ENCODE data around the gene OBSCN.
"Not testable (repeated sequence)": the region's sequence is repeated elsewhere in the genome, so short reads cannot be mapped to it uniquely, and the experiment has no call there.

The OBSCN gene

GRCh38 chr1:228170666-228171065 lies 37.2 kb upstream of the OBSCN start:
- DNase-seq (ENCODE audit: low spot score), result no peak

DNA sequence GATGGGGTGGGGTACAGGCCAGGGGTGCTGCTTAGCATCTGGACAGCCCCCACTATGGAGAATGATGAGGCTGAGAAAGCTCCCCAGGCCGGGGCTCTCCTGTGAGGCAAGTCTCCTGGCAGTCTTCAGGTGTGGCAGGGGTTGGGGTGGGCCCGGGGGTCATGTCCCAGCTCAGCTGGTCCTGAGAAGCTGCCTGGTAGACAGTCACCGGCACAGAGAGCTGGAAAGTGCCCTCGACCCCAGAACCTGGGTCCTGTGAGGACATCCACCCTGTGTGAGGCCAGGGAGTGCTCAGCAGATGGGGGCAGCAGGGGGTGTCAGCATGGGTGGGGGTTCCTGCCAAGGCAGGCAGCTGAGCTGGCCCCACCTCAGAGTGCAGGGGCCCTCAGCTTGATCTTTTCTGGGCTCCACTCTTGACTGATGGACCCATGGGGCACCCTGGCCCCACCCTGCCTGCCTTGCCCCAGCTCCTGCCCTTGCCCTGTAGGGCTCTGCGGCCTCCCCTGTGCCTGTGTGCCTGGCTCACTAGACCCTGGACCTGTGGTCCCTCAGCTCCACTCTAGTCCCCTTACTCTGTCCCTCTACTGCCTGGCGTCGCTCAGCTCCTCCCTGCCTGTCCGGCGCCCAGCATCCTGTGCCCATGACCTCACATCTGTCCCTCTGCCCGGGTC lies 36.5 kb upstream of the OBSCN start:
- no peak for DNase-seq (ENCODE audit: low spot score)

DNA sequence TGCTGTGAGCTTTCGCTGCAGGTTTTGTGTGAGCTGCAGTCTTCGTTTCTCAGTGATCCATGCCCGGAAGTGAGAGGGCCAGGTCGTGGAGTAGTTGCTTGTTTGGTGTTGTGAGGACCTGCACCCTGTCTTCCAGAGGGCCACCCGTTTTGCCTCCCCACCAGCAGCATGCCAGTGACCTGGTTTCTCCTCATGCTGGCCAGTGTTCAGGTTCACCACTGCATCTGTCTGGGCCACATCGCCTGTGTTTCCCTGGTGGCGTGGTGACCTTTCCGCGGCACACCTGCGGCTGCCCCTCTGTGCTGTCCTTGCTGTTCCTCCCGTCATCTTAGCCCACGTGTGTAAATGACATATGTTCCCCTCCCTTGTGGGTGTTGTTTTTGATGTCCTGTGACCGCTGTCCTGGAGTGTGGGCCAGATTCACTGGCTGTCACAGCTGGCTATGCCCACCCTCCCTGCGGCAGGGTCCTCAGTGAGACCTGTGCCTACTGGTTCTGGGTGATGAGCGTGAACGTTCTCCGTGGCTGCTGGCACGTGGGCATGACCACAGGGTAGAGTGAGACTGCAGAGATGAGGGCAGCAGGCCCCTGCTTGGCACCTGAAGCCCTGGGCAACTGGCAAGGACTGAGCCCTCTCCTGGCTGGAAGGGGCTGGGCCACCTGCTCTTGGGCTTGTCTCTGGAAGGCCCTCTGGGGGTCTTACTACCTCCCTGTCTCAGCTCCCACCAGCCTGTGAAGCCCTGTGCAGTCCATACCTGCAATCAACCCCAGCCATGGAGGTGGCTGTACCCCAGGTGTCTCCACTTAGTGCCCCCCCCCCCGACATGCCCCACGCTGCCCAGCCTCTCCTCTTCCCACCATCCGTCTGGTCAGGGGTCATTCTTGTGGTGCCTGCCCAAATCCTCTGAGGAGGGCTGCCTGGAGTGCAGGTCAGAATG lies 35.0 kb upstream of the OBSCN start:
- no peak for DNase-seq (ENCODE audit: low spot score)

GRCh38 chr1:228173528-228174481 lies 34.0 kb upstream of the OBSCN start:
- not testable (repeated sequence) for DNase-seq (ENCODE audit: low spot score)

DNA sequence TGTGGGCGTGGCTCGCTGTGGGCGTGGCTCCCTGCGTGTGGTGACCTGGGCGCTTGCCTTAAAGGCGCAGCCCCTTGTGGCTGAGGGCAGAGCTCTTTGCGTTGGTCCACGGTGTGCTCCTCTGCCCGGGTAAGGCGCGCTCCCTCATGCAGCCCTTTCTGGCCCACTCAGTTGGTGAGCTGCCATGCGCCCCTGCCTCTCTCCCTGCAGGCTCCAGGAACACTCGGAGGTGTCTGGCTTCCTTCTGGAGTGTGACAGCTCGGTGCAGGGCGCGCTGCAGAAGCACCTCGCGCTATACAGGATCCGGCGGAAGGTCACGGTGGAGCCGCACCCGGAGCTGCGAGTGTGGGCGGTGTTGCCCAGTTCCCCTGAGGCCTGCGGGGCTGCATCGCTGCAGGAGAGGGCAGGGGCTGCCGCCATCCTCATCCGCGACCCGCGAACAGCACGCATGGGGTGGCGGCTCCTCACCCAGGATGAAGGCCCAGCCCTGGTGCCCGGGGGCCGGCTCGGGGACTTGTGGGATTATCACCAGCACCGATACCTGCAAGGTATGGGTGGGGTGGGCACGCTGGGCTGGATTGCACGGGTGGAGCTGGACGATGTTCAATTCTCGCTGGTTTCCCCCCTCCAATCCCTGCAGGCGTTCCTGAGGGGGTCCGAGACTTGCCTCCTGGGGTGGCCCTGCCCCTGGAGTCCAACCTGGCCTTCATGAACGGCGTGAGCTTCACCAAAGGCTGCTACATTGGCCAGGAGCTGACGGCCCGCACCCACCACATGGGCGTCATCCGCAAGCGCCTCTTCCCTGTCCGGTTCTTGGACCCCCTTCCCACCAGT lies 33.1 kb upstream of the OBSCN start:
- DNase-seq (ENCODE audit: low spot score), result no peak

GRCh38 chr1:228175316-228176023 lies 32.4 kb upstream of the OBSCN start:
- no peak for DNase-seq (ENCODE audit: low spot score)

- DNase-seq (ENCODE audit: low spot score), result no peak
Measured at GRCh38 chr1:228176024-228176395, 31.8 kb upstream of the OBSCN start.

- DNase-seq (ENCODE audit: low spot score), result no peak
Measured at GRCh38 chr1:228176461-228177182, 31.2 kb upstream of the OBSCN start.

DNA sequence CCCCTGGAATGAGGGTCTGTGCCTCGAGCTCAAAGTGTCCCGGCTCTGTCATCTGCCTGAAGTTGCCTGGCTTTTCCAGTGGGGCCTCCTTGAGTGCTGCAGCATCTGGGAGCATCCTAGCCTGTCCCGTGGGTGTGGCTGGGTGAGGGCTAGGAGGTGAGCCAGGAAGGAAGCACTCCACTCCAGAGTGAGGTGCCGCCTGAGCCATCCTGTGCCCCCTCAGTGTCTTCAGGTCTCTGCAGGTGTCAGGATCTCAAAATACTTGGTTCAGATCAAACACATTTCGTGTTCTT lies 30.7 kb upstream of the OBSCN start:
- no peak for DNase-seq (ENCODE audit: low spot score)

- no peak for DNase-seq (ENCODE audit: low spot score)
Measured at GRCh38 chr1:228177721-228178710, 29.8 kb upstream of the OBSCN start.

DNA sequence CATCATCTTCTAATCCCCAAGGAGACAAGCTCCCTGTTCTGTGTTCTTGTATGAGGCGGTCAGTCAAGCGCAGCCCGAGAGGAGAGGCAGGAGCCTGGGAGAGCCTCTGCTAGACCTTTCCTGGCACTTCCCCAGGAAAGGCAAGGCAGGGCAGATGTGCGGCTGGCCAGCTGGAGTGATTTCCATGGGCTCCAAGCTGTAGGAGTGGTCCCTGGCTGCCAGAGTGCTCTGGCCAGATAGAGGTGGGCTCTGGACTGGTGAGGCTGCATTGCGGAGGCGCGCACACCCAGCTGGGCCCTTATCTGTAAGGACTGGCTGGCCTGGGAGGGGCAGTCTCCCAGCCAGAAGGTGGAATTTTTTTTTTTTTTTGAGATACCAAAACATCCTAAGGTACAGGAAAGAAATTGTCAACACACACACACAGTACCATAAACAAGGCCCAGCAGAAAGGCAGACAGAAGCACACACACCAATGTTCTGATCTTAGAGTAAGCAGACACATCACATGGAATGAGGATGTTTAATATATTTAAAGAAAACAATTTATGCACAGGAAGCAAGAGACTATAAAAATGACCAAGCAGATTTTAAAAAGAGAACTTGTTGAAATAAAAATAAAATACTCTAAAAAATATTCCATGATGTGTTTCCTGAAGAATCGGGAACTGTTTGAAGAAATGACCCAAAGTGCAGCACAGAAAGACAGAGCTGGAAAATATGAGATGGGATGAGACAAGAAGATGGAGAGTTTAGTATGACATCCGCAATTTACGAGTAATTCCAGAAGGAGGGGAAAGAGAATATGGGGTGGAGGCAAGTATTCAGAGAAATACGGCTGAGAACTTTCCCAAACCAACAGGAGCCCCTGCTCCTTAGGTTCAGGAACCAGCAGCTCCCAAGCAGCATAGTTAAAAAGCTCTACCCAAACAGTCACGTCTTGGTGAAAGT lies 28.8 kb upstream of the OBSCN start:
- DNase-seq (ENCODE audit: low spot score), result no peak

- DNase-seq (ENCODE audit: low spot score), result no peak
Measured at GRCh38 chr1:228180271-228180958, 27.4 kb upstream of the OBSCN start.

- no peak for DNase-seq (ENCODE audit: low spot score)
Measured at GRCh38 chr1:228180959-228181644, 26.7 kb upstream of the OBSCN start.

GRCh38 chr1:228181645-228182034 lies 26.2 kb upstream of the OBSCN start:
- DNase-seq (ENCODE audit: low spot score), result no peak

DNA sequence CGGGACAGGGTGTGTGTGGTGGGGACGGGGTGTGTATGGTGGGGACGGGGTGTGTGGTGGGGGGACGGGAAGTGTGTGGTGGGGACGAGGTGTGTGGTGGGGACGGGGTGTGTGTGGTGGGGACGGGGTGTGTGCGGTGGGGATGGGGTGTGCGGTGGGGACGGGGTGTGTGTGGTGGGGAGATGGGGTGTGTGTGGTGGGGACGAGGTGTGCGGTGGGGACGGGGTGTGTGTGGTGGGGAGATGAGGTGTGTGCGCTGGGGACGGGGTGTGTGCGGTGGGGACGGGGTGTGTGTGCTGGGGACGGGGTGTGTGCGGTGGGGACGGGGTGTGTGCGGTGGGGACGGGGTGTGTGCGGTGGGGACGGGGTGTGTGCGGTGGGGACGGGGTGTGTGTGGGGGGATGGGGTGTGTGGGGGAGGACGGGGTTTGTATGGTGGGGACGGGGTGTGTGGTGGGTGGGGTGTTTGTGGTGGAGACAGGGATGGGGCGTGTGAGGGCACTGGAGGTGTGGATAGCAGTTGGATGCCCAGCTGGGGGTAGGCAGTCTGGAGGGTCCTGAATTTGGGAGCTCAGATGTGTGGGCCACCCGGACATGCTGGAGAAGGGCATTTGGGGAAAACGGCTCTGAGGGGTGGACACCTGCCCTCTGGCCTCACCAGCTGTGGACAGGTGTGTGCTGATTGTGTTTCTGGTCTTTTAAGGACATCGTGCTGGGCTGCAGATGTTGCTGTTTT lies 25.4 kb upstream of the OBSCN start:
- no peak for DNase-seq (ENCODE audit: low spot score)

- no peak for DNase-seq (ENCODE audit: low spot score)
Measured at GRCh38 chr1:228184152-228184551, 23.7 kb upstream of the OBSCN start.
